NCI-H2081 treated with DMSO at 0.1 percent for 48 hours (cell line): Measurements from ENCODE around the gene ARHGEF10L.

Experiments used
- DNase-seq: peaks from one replicate; lab custom pipeline; 2025; lab: John Stamatoyannopoulos, UW

ARHGEF10L gene

DNA sequence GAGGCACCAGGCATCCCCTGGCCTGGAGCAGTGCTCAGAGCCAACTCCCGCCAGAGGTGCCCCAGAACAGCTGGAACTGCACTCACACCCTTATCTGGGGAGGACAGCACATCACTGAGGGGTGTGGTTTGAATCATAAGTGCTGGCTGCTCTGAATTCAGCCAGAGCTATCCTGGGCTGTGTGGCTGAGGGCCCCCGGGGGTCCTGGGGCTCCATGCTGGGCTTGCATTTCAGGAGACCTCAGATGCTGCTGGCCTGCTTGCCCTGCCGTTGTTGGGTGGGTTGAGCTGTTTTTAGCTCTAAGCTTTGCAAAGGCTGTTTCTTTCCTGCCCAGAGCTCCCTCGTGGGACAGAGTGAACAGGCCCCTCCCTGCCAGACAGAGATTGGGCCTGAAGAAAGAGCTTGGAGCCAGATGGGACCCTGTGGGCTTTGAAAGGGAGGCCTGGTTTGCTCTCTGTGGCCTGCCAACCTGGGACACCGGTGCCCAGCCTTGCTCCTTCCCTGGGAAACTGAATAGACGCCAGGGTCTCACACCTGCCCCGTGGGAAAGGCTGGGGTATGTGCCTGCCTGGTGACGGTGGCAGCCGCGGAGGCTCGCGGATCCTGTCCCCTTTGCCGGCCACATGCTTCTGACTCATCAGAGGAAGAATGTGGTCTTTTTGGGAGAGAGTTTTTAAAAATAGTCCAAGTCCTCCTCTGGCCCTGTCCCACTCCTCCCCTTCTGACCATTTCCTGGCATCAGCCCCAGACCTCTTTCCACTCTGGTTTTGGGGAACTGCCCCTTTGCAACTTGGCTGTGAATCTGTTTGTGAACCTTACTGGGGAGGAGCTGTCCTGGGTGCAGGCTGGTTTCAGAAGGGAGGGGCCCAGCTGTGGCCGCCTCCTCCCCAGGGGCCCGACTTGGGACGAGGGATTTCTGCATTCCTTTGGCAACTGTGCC lies 30.0 kb downstream of the ARHGEF10L start:
- no peak for DNase-seq

DNA sequence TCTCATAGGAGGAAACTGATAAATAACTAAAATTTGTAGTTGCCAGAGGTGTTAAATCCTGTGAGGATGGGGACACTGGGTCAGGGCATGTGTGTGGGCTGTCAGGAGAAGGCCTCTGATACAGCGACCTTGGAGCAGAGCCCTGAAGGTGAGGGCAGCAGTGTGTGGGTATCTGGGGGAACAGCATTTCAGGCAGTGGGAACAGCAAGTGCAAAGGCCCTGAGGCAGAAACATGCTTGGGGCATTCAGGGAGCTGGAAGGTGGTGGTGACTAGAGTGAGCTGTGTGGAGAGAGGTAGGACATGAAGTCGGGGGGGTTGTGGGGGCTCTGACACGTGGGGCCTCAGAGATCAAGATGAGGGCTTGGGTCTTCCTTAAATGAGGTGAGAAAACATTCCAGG lies 30.7 kb downstream of the ARHGEF10L start:
- no peak for DNase-seq

DNA sequence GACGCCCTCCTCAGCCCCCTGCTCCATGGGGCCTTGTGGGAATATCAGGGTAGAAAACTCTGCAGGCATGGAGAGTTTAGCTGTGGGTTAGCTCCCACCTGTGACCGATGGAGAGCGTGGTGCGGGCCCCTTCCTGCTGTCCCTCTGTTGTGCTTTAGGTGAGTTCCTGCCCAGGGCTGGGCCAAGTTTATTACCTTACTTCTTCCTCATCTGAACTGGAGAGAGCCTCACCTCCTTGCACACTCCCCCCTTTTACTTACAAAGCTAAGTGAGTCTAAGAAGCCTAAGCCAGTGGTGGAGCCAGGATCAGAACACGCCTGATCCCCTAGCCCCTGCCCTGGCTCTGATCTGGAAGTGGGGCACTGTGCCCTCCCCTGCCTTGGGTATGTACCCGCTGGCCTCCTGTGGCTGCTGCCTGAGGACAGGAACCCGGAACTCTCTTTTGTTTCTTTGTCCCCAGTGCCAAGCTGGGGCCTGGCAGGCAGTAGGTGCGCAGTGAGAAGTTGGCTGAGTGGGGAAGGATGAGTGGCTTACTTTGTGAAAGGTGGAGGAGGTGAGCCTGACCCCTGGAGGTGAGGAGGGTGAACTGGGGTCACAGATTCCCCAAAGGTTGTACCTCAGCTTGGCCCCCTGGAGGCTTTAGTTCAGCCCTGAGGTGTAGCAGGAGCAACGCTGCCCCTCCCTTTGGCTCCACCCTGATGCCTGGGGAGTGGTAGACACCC lies 32.9 kb downstream of the ARHGEF10L start:
- DNase-seq: no peak

DNA sequence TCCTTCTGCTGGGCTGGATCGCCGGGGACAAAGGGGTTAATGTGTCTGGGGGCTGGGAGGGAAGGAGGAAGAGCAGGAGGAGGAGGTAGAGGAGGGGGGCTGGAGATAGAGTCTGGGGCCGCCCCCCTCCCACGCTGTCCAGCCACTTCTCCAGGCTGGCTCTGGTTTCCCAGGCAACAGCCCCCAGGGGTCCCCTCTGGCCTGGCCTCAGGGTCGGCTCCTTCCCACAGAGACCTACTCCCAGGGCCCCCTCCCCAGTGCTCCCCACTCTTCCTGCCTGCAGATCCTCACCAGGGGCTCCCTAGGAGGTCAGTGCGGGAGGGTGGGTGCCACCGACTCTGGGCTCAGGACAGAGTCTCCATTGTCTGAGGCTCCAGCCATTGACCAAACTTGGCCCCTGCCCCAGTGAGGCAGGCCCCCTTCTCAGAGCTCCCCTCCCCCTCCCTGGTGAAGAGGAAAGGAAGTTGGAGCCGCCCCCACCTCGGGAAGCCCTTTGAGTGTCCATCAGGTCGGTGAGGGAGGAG lies 34.1 kb downstream of the ARHGEF10L start:
- DNase-seq: no peak

DNA sequence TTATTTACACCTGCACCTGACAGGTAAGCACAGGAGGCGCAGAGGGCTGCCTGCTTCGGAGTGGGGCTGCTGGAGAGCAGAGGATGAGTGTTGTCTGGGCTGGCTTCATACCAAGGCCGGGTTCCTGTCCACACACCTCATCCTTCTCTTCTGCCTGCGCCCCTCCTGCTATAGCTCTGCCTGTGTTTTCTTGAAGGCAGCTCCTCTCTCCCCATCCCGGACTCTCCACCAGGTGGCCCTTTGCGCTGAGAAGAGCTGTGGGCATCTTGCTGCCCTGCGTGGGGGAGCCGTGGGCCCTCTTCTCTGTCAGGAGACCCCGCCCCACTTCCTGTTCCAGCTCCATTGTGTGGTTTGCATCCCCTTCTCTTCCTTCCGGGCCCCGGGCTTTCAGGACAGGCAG lies 35.0 kb downstream of the ARHGEF10L start:
- DNase-seq: no peak

DNA sequence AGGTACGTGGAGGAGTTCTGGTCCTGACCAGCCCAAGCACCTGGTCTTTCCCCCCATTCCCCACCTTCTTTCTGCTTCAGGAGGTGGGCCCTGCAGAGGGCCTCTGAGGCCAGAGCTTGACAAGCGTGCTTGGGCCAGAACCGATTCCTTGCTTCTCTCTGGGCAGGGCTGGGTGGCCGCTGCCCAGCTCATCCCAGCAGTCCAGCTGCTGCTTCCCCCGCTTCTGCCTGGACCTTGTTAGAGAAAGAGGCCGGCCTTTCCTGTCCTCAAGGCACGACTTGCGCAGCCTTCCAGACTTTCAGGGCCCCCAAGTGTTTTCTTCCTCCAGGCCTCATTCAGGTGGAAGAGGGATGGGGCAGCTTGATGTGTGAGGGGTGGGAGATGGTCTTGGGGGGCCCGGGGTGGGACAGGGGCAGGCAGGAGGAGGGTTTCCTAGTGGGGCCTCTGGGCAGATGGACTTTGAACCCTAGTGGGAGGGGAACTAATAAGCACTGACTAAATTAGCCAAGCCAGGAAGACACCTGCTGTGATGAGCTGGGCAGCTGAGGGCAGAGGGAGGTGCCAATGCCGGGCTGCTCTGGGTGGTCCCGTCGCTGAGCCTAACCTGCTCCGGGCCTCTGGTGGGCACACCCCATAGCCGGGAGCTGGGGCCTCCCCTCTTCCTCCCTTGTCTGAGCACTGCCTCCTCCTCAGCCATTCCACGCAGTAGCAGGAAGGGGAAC lies 36.5 kb downstream of the ARHGEF10L start:
- no peak for DNase-seq

DNA sequence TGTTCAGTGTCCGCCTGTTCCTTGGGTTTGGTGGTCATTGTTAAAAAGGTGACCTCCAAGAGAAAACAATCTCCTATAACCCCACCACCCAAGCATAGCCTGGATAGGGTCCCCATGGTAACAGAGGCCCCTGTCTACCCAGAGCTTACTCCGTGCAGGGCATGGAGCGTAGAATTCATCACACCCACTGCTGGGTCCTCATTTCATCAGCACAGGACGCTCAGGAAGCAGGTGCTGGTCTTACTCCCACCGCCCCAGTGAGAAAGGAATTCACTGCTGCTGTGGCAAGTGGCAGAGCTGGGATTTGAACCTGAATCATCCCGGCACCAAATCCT lies 37.0 kb downstream of the ARHGEF10L start:
- no peak for DNase-seq

DNA sequence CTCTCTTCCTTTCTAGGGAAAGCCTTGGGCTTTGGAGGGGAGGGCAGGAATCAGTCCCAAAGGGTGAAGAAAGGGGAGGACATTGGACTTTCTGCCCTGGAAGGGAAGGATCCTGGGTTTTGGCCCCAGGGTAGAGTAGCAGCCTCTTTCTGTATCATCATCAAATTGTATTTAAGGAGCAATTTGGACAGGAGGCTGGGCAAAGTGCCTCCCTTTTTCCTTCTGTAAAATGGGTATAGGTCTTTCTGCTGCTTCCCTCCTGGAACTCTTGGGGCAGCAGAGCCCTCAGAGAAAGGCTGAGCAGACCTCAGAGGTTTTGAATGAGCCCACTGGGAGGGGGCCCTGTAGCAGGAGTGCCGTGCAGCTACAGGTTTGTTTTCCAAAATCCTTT lies 38.4 kb downstream of the ARHGEF10L start:
- DNase-seq: no peak

DNA sequence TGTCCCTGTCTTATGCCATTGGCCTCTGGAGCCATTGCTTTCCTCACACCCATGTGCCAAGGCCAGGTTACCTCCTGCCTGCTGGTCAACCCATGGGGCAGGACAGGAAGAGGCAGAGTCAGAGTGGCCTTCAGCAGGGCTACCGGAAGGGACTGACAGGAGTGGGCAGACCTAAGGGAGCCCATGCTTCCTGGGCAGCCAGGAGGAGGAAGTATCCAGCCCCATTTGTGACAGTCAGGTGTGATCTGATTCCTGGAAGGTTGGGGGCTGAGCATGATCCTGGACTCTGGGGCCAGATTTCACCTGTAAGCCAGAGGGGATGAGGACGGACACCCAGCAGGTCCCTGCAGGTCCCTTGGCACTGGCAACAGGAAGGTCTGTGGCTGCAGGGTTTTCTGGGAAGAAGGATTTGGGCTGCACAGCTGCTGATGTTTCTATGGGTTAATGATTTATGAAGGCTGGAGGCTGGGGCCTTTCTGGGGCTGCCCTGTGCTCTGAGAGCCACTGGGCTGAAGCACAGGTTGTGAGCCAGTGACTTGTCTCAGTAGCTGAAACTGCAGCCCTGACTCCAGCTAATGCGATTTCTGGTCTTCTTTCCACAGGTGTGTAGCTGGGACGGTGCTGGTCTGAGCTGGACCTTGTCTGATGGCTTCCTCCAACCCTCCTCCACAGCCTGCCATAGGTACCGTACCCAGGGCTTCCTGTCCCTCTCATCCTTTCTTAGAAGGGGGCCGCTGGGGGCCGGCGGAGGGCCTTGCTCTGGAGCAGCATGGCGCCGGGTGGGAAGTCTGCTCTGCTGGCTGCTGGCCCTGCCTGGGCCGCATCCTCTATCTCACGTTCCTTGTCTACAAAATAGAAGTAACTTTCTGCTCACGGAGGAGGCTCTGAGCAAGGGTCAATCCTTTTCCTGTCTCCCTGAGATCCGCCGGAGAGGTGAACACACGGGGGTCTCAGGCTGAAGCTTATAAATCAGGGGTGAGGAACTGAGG lies 40.7 kb downstream of the ARHGEF10L start:
- DNase-seq: no peak

DNA sequence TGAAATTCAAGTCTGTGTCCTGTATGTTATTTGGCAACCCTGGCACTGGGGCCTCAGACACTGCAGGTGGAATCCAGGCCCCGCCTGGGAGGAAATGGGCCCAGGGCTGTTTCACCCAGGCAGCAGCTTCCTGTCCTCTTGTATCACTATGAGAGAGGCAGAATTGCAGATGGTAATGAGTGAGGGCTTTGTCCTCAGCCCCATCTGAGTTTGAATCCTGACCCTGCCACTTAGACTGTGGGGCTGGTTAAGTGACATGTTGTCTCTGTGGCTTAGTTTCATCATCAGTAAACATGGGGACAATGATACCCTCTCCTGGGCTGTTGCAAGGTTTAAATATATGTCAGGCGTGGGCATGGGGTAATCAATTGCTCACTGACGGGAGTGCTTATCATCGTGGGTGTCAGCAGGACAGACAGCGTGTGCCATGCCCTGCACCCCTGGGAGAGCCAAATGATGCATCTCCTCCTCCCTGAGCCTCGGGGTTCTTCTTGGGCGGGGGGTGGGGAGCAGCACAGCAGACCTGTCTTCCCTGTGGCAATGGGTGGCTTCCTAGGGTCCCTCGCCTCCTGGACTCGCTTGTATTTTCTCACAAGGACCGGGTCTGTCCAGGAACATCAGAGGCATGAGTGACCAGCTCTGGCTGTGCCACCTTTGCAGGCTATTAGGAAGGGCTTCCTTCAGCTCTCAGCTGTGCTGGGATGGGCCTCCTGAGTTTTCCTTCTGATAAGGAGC lies 42.1 kb downstream of the ARHGEF10L start:
- DNase-seq: no peak

DNA sequence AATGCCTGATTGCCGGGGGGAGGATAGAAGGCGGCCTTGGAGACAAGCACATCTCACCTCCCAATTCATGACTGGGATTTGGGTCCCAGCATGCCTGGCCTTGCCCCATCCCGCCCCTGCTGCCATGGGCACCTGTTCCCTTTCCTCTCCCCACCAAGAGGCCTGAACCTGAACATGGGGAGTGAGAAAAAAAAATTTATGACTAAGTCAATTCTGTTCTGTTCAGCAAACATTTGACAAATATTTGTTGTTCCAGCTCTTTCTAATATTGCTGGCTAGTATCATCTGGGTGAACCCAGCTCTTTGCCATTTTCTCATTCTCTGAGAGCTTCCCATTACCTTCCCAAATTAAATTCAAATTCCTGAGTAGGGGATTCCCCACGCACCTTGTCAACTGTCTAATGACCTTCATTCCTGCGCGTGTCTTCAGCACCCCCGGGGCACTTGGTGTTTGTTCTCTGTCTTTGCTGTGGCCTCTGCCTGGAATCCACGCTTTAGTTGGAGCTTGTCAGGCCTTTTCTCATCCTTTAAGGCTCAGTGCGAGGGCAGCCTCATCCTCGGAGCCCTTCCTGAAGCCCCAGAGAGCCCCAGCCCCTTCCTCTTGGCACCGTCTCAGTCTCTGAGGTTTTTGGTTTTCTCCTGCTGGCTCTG lies 42.8 kb downstream of the ARHGEF10L start:
- no peak for DNase-seq

DNA sequence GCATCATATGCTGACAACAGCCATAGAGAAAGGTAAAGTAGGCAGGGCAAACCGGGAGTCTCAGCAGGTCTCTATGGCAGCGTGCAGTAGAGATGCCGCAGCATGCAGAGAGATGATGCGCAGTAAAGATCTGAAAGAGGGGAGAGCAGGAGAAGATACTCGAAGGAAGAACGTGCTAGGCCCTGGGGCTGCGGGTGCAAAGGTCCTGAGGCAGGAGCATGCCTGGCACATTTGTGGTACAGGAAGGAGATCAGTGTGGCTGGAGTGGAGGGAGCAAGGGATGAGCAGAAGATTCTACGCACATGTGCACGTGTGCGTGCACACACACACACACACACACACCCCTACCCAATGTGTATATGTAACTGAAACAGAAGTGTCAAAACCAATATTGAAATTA lies 45.0 kb downstream of the ARHGEF10L start:
- DNase-seq: no peak

DNA sequence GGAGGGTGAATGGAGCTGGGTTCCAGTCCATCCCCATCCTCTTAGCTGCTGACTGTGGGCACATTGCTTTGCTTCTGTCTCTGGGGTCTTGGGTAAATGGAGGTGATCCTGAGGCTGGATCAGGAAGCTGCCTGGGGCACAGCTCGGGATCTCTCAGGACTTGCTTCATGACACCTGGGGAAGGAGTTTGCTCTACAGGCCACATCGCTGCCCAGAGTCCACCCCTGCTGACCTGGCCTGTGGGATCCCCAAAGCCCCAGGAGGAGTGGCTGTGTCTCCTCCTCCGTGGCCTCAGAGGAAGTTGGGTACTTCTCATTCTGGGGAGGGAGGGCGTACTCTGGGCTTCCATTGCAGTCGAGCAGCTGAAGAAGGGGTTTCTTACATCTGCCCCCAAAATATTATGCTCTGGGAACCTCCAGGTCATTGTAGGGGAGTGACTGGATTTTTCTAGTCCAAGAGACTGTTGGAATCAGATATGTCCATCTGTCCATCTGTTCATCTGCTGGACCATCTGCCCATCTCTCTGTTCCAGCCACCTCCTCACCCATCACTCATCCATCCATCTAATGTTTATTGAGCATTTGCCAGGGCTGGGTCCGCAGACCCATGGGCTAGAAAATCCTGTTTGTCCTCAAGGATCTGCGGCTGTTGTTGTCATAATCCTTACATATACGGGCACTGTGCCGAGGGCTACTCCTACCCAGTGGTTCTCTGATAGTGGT lies 45.9 kb downstream of the ARHGEF10L start:
- no peak for DNase-seq

DNA sequence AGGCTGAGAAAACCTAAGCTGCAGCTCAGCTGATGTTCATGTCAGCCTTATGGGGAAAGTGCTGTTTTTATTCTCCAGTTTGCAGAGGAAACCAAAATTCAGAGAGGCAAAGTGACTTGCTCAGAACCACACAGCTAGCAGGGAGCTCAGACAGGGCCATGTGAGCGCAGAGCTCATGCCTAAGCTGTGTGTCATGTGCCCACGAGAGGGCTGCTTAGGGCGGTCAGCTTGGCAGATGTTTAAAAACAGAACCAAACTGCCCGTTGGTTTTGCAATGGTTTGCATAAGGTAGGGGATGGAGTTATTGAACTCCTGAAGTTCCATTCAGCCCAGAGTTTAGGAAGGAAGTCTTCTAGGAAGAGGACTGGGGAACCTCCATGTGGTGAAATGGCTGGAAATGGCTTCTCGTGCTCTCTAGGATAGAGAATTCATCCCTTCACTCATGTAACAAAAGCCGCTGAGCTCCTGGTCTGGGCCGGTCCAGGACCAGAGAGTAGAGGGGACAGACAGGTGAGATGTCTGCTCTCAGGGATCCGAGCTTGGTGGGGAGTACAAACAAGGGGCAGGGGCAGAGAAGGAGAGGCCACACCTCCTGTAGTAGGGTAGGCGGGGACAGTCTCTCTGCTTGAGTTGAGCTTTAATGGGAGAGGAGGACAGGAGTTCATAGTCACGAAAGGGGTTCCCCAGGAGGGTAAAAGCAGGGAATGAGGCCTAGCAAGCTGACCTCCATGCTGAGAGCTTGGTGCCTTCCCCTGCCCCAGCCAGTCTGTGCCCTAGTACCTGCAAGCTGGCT lies 46.9 kb downstream of the ARHGEF10L start:
- DNase-seq: no peak

DNA sequence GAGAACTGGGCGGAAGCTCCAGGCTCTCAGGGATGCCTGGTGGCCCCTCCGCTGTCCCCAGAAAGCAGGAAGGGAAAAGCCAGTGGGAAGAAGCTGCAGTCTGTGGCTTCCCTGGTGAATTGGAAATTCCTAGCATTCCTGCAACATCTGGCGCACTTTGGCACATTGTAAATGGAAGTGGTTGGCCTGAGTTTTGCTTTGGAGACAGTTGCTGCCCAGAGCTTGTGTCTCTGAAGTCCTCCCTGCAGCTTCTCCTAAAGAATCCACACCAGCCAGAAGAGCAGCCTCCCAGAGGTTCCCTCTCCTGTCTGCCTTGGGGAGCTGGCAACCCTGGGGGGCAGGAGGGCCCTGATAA lies 48.2 kb downstream of the ARHGEF10L start:
- DNase-seq: no peak

DNA sequence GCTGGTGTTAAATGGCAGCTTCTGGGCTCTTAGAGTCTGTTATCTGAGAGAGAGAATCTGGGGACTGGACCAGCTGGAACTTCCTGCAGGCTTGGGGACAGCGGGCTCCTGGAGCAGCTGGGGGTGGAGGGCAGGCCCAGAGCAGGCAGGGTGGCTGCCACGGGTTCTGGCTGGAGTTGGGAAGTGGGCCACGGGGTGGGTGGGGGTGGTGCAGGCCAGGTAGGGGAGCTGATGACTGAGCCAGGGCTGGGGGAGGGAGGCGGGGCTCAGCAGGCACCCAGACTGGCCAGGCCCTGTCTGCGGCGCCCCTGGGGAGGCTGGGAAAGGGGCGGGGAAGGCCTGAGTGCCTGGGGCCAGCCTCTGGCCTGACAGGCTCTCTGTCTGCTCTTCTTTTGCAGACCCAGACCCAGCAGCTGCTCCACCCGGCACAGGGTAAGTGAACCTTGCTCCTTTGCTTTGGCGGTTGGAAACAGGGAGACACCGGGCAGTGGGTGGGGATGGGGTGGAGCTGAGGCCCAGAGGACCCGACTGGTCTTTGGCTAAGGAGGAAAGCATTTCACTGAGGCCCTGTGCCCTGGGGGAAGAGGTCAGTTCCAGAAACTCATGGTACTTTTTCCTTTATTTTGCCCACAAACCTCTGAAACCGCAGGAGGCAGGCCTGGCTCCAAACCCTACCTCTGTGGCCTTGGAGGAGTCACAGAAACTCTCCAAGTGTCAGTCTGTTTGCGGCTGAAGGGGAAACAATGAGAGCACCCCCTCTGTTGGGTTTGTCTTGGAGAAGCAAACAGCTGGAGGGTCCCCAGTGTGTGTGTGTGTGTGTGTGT lies 48.8 kb downstream of the ARHGEF10L start:
- no peak for DNase-seq

DNA sequence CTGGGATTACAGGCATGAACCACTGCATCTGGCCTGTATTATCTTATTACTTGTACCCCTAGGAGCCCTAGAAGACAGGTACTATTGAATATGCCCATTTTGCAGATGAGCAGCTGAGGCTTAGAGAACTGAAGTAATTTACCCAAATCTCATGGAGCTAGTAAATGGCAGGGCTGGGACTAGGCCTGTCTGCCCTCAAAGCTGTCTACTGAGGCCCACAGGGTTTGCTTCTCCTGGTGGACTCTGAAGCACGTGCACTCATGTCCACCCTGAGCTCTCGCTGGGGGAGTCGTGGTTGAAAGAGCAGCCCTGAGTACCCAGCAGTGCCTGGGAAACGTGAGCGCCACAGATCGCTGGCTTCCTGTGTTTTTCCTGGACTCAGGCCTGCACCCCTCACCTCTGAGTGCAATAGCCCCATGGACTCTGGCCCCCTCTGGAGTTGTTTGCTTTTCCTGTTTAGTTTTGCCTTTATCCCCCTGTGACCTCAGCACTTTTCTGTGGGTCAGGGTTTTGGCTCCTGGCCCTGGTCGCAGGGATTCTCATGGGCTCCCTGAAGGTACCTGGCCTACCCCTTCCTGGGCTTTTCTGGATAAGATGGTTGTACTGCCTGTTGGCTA lies 52.4 kb downstream of the ARHGEF10L start:
- DNase-seq: no peak
